H1 (cell line): ENCODE data around the gene KIF25. TPM values are rescaled to one million over a fixed set of nuclear protein-coding genes. Genes with fewer than 3 reads are reported as not detected.

ENCODE experiments used
- CTCF ChIA-PET: fragments of 300-600 bp; sonication (Branson Sonifier 250); formaldehyde crosslinking; loops from one replicate; lab custom pipeline; 2021; ENCODE audit not compliant: partially characterized antibody; lab: Charles Lee
- POLR2A ChIA-PET: fragments of 300-600 bp; sonication (Branson Sonifier 250); formaldehyde crosslinking; loops from one replicate; lab custom pipeline; 2021; ENCODE audit warnings: inconsistent platforms; ENCODE audit not compliant: partially characterized antibody; lab: Charles Lee
- DNase-seq, 2 experiments: peaks; one replicate each; pipeline versions ENCODE4 v3.0.0 to v3.0.0-alpha.2; 2010 to 2022; ENCODE audit warnings: low spot score in 2 of 2, low read depth in 1 of 2, mixed read lengths in 1 of 2
- FAIRE-seq: peaks from 2 replicates; lab custom pipeline; 2011; peaks lifted over from hg19 to GRCh38; lab: Jason Lieb, UNC
- H2AFZ ChIP-seq: 2 replicates; pipeline ENCODE4 v1.8.1; 2012; ENCODE audit warnings: low read length, inconsistent platforms
- H2AK5ac ChIP-seq: 2 replicates; pipeline ENCODE4 v1.6.1; 2013; ENCODE audit warnings: low read depth, low read length
- H2BK120ac ChIP-seq: replicated peaks from 2 replicates; pipeline ENCODE3; 2013; ENCODE audit warnings: low read depth, low read length, inconsistent platforms
- H2BK12ac ChIP-seq: 2 replicates; pipeline ENCODE4 v1.6.1; 2013; ENCODE audit warnings: low read depth, low read length
- H2BK15ac ChIP-seq: 2 replicates; pipeline ENCODE4 v1.6.1; 2013; ENCODE audit warnings: low read length
- H2BK20ac ChIP-seq: 2 replicates; pipeline ENCODE4 v1.6.1; 2013; ENCODE audit warnings: low read length
- H2BK5ac ChIP-seq: 2 replicates; pipeline ENCODE4 v1.6.1; 2013; ENCODE audit warnings: low read depth, low read length
- H3K14ac ChIP-seq: 2 replicates; pipeline ENCODE4 v1.6.1; 2013; ENCODE audit warnings: inconsistent platforms; ENCODE audit not compliant: insufficient read length
- H3K18ac ChIP-seq: 2 replicates; pipeline ENCODE4 v1.6.1; 2013; ENCODE audit warnings: low read length; ENCODE audit errors: extremely low read depth
- H3K23ac ChIP-seq: 2 replicates; pipeline ENCODE4 v1.6.1; 2013; ENCODE audit warnings: inconsistent platforms; ENCODE audit not compliant: insufficient read length
- H3K23me2 ChIP-seq: 2 replicates; pipeline ENCODE4 v1.6.1; 2013; ENCODE audit warnings: low read depth, low read length
- H3K27ac ChIP-seq: 2 replicates; pipeline ENCODE4 v1.6.1; 2011; ENCODE audit warnings: low read depth, low read length, inconsistent platforms
- H3K27me3 ChIP-seq, 4 experiments: replicated peaks in 1 of 4; 1 replicate in 1 of 4; 2 replicates in 3 of 4; pipeline versions ENCODE4 v1.6.1 to v1.8.1; 2011 to 2013; ENCODE audit warnings: low read length in 3 of 4, mild to moderate bottlenecking in 3 of 4, inconsistent platforms in 2 of 4, mixed read lengths in 2 of 4, moderate library complexity in 1 of 4; ENCODE audit not compliant: control insufficient read depth in 3 of 4, insufficient read depth in 3 of 4; ENCODE audit errors: extremely low read depth in 1 of 4
- H3K36me3 ChIP-seq, 4 experiments: 2 replicates each; pipeline versions ENCODE4 v1.6.1 to v1.8.1; 2011 to 2013; ENCODE audit warnings: mild to moderate bottlenecking in 4 of 4, low read length in 3 of 4, moderate library complexity in 2 of 4, control low read depth in 1 of 4, inconsistent platforms in 1 of 4; ENCODE audit not compliant: insufficient read depth in 4 of 4, control insufficient read depth in 2 of 4
- H3K4ac ChIP-seq: replicated peaks from 2 replicates; pipeline ENCODE3; 2013; ENCODE audit warnings: low read length, low read depth, mixed read lengths, inconsistent platforms; ENCODE audit not compliant: insufficient read length
- H3K4me1 ChIP-seq, 4 experiments: replicated peaks in 1 of 4; 1 replicate in 1 of 4; 2 replicates in 3 of 4; pipeline versions ENCODE4 v1.6.1 to v1.8.1; 2011 to 2013; ENCODE audit warnings: low read length in 3 of 4, inconsistent platforms in 2 of 4, mixed read lengths in 1 of 4; ENCODE audit not compliant: insufficient read depth in 4 of 4, control insufficient read depth in 3 of 4
- H3K4me2 ChIP-seq, 2 experiments: 2 replicates each; pipeline versions ENCODE4 v1.6.1 to v1.8.1; 2011 to 2013; ENCODE audit warnings: low read depth in 2 of 2, low read length in 2 of 2, control low read depth in 1 of 2, inconsistent platforms in 1 of 2, mild to moderate bottlenecking in 1 of 2; ENCODE audit not compliant: insufficient read depth in 1 of 2
- H3K4me3 ChIP-seq, 4 experiments: fragments of 200-600, 300-600 bp in 1 of 4; sonication (generic), shearing (Covaris generic), sonication (Bioruptor Twin) in 1 of 4; 2 replicates each; pipeline versions ENCODE4 v1.5.1 to v1.8.1; 2011 to 2016; ENCODE audit warnings: low read length in 4 of 4, low read depth in 3 of 4, control low read depth in 2 of 4, inconsistent platforms in 2 of 4, mild to moderate bottlenecking in 2 of 4, mixed read lengths in 1 of 4, moderate library complexity in 1 of 4; ENCODE audit not compliant: insufficient read depth in 2 of 4; ENCODE audit errors: extremely low read depth in 1 of 4
- H3K56ac ChIP-seq: replicated peaks from 2 replicates; pipeline ENCODE3; 2013; ENCODE audit warnings: low read depth, mild to moderate bottlenecking, mixed read lengths, low read length, inconsistent platforms; ENCODE audit not compliant: insufficient read length
- H3K79me1 ChIP-seq: 2 replicates; pipeline ENCODE4 v1.6.1; 2013; ENCODE audit warnings: low read depth, low read length, control low read depth
- H3K79me2 ChIP-seq, 2 experiments: 2 replicates each; pipeline versions ENCODE4 v1.6.1 to v1.8.1; 2012 to 2013; ENCODE audit warnings: low read length in 2 of 2, mild to moderate bottlenecking in 2 of 2, inconsistent platforms in 1 of 2; ENCODE audit not compliant: insufficient read depth in 2 of 2, control insufficient read depth in 1 of 2
- H3K9ac ChIP-seq, 4 experiments: replicated peaks in 1 of 4; 1 replicate in 1 of 4; 2 replicates in 3 of 4; pipeline versions ENCODE4 v1.6.1 to v1.8.1; 2011 to 2013; ENCODE audit warnings: low read depth in 3 of 4, low read length in 3 of 4, control low read depth in 2 of 4, mild to moderate bottlenecking in 2 of 4, moderate library complexity in 2 of 4, inconsistent platforms in 1 of 4; ENCODE audit errors: extremely low read depth in 1 of 4
- H3K9me3 ChIP-seq, 2 experiments: 2 replicates each; pipeline versions ENCODE4 v1.6.1 to v1.8.1; 2012 to 2013; ENCODE audit warnings: mild to moderate bottlenecking in 2 of 2, moderate library complexity in 2 of 2, control low read depth in 1 of 2, inconsistent platforms in 1 of 2, low read depth in 1 of 2, low read length in 1 of 2, mixed read lengths in 1 of 2; ENCODE audit not compliant: insufficient read depth in 2 of 2
- H4K20me1 ChIP-seq, 2 experiments: replicated peaks in 1 of 2; 2 replicates each; pipeline versions ENCODE3 to v1.8.1; 2011 to 2013; ENCODE audit warnings: inconsistent platforms in 2 of 2, low read length in 2 of 2, mild to moderate bottlenecking in 1 of 2; ENCODE audit not compliant: insufficient read depth in 2 of 2, control insufficient read depth in 1 of 2
- H4K5ac ChIP-seq: 2 replicates; pipeline ENCODE4 v1.6.1; 2013; ENCODE audit warnings: low read length, low read depth, mixed read lengths, inconsistent platforms; ENCODE audit not compliant: insufficient read length
- H4K8ac ChIP-seq: 2 replicates; pipeline ENCODE4 v1.8.0; 2013; ENCODE audit warnings: mild to moderate bottlenecking, moderate library complexity, low read length, inconsistent platforms; ENCODE audit not compliant: insufficient read depth; ENCODE audit errors: extremely low read depth
- H4K91ac ChIP-seq: replicated peaks from 2 replicates; pipeline ENCODE3; 2013; ENCODE audit warnings: low read length, mixed read lengths, inconsistent platforms; ENCODE audit not compliant: insufficient read length
- CBX8 ChIP-seq: fragments of 300-800, 300-1000 bp; sonication (generic); IDR thresholded peaks from 2 replicates; pipeline ENCODE4 v1.7.1; 2016; ENCODE audit warnings: low read depth, low read length, borderline replicate concordance
- CHD2 ChIP-seq: IDR thresholded peaks from 2 replicates; pipeline ENCODE4 v1.6.1; 2012; ENCODE audit warnings: low read length, improper control_type of control experiment
- EGR1 ChIP-seq: IDR thresholded peaks from 2 replicates; pipeline ENCODE4 v1.6.1; 2011; ENCODE audit warnings: low read depth, low read length, borderline replicate concordance
- KDM1A ChIP-seq: fragments of 200-600, 300-600 bp; sonication (generic); IDR thresholded peaks from 2 replicates; pipeline ENCODE4 v1.7.1; 2016; ENCODE audit warnings: mild to moderate bottlenecking, low read length, borderline replicate concordance
- KDM4A ChIP-seq: IDR thresholded peaks from one replicate; pipeline ENCODE4 v1.7.1; 2012; ENCODE audit warnings: low read depth, mild to moderate bottlenecking, moderate library complexity, low read length, inconsistent platforms; ENCODE audit not compliant: severe bottlenecking
- SP2 ChIP-seq: IDR thresholded peaks from 2 replicates; pipeline ENCODE4 v1.6.1; 2012; ENCODE audit warnings: mild to moderate bottlenecking, low read length, inconsistent platforms
- SP4 ChIP-seq: IDR thresholded peaks from 2 replicates; pipeline ENCODE4 v1.6.1; 2012; ENCODE audit warnings: low read length, inconsistent platforms
- ZNF274 ChIP-seq: IDR thresholded peaks from 2 replicates; pipeline ENCODE4 v1.7.0; 2012; ENCODE audit warnings: low read length, borderline replicate concordance; ENCODE audit errors: extremely low read depth
- WGBS, 2 experiments: shearing (Covaris generic) in 1 of 2; methylation state at CpG; one replicate each; pipeline versions ENCODE4 v1.1.6 to v1.1.7; 2013 to 2015; ENCODE audit warnings: low lambda C conversion rate in 2 of 2, mixed read lengths in 2 of 2, inconsistent platforms in 1 of 2, low coverage in 1 of 2, missing lambda C conversion rate in 1 of 2; ENCODE audit not compliant: insufficient replicate concordance in 2 of 2, insufficient coverage in 1 of 2, insufficient read length in 1 of 2; ENCODE audit errors: extremely low coverage in 1 of 2, missing lambda C conversion rate in 1 of 2; 5-methylcytosine and 5-hydroxymethylcytosine counted together
- polyA plus RNA-seq, 7 experiments: library from polyadenylated mRNA; depleted of rRNA in 3 of 7; stranded (reverse) in 5 of 7; unstranded in 2 of 7; fragments of >200 nt in 5 of 7; fragments of 200-250 nt in 2 of 7; gene quantifications; 1 replicate in 5 of 7; 2 replicates in 1 of 7; 4 replicates in 1 of 7; pipeline versions ENCODE4 v1.2.1 to v1.2.3, GENCODE V29; 2011 to 2013; ENCODE audit warnings: missing spikeins in 2 of 7, mixed read lengths in 2 of 7
- total RNA-seq: library from RNA; stranded (reverse); fragmentation: NEBNext Ultra II Directional; extraction: Animal tissue kit (Norgen Biotek cat#: 25700); gene quantifications from 2 replicates; pipeline ENCODE4 v1.2.1, GENCODE V29; 2021

The KIF25 gene
- total and polyA plus RNA-seq, 2 of the 8 experiments (the other 6 are each of a cell fraction or from before 2014, with no cell fraction given), result 1.5 to 2.0 TPM

DNA sequence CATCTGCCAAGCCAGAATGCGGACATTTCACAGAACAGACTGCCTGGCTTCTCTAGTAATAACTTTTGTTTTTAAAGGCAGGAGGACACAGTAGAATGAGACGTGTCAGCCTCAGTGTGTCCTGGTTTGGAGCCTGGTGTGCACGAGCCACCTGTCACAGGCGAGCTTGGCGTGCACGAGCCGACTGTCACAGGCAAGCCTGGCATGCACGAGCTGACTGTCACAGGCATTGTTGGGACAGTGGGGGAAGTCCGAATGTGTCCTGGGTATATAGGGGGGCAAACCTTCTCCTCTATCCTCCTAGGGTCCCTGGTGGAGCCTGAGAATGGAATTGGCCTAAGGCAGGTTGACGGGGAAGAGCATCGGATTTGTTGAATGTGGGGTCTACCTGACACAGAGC, 7.5 kb downstream of the KIF25 start:
- H4K8ac ChIP-seq, result no peak overlapping the region
- no peak overlapping the region for H3K18ac ChIP-seq
- no peak overlapping the region for H2BK15ac ChIP-seq
- 93% methylated on average over 11 of the region's 11 CpGs; no CpG with 5 or more reads in 1 of the 2 experiments for WGBS, 2 experiments
- ChIA-PET CTCF (interaction anchor here (1.0 kb wide), 1 partner anchor 12 kb away, joined by 4 read pairs; no protein-coding TSS in a partner anchor), POLR2A (interaction anchor here (0.7 kb wide), 1 partner anchor 8 kb away, joined by 3 read pairs; no protein-coding TSS in a partner anchor)
- no peak for FAIRE-seq
- H3K79me1 ChIP-seq, result no peaks in the 10 kb centered on the region
- no peak overlapping the region; the same call in 1 of the 2 replicates for H2AK5ac ChIP-seq
- no peaks in the 10 kb centered on the region for H3K23me2 ChIP-seq
- no peaks in the 10 kb centered on the region for H3K4me1 ChIP-seq
- no peak overlapping the region for H3K23ac ChIP-seq
- H3K9ac ChIP-seq, result no peak overlapping the region
- no peak overlapping the region for H3K27ac ChIP-seq
- no peak overlapping the region for H3K4ac ChIP-seq
- no peak overlapping the region for H2BK120ac ChIP-seq
- H2BK5ac ChIP-seq, result no peak overlapping the region
- no peak overlapping the region for H3K56ac ChIP-seq
- H3K36me3 ChIP-seq, result no peaks in the 10 kb centered on the region
- no peaks in the 10 kb centered on the region; a peak in 1 of 4 replicates for H3K9me3 ChIP-seq
- H2BK12ac ChIP-seq, result no peak overlapping the region
- H4K5ac ChIP-seq, result no peak overlapping the region
- H3K79me2 ChIP-seq, result no peaks in the 10 kb centered on the region
- TF ChIP-seq SP4 (no peak), ZNF274 (no peak), CBX8 (no peak), CHD2 (no peak), KDM1A (no peak), KDM4A (no peak), EGR1 (no peak), SP2 (no peak)
- TF ChIP-seq, all 59 proteins: peak for 0
- no peak overlapping the region for H3K4me3 ChIP-seq
- no peaks in the 10 kb centered on the region for H4K20me1 ChIP-seq
- DNase-seq, result no peak
- H3K27me3 ChIP-seq, result no peaks in the 10 kb centered on the region
- H3K4me2 ChIP-seq, result no peak overlapping the region
- H2BK20ac ChIP-seq, result no peak overlapping the region
- no peak overlapping the region for H4K91ac ChIP-seq
- no peak overlapping the region for H2AFZ ChIP-seq
- H3K14ac ChIP-seq, result no peak overlapping the region
